Fibroblast of pulmonary artery (primary cell): Measurements from ENCODE around the gene NDUFAF5.
"Not testable (repeated sequence)": the region's sequence is repeated elsewhere in the genome, so short reads cannot be mapped to it uniquely, and the experiment has no call there.

Experiments
- DNase-seq: peaks from one replicate; pipeline ENCODE4 v3.0.0-alpha.2; 2010; ENCODE audit warnings: low read depth
- H3K4me3 ChIP-seq: replicated peaks from 2 replicates; pipeline ENCODE4 v1.5.1; 2011; ENCODE audit warnings: low read depth, mild to moderate bottlenecking, control low read depth, low read length, moderate library complexity
- TF ChIP-seq, protein P1 (sequence below): IDR thresholded peaks from 2 replicates; pipeline ENCODE4 v1.5.1; 2011; ENCODE audit warnings: mild to moderate bottlenecking, control low read depth, low read length, inconsistent platforms; ENCODE audit errors: missing control alignments

Gene NDUFAF5, protein sequence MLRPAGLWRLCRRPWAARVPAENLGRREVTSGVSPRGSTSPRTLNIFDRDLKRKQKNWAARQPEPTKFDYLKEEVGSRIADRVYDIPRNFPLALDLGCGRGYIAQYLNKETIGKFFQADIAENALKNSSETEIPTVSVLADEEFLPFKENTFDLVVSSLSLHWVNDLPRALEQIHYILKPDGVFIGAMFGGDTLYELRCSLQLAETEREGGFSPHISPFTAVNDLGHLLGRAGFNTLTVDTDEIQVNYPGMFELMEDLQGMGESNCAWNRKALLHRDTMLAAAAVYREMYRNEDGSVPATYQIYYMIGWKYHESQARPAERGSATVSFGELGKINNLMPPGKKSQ

DNA sequence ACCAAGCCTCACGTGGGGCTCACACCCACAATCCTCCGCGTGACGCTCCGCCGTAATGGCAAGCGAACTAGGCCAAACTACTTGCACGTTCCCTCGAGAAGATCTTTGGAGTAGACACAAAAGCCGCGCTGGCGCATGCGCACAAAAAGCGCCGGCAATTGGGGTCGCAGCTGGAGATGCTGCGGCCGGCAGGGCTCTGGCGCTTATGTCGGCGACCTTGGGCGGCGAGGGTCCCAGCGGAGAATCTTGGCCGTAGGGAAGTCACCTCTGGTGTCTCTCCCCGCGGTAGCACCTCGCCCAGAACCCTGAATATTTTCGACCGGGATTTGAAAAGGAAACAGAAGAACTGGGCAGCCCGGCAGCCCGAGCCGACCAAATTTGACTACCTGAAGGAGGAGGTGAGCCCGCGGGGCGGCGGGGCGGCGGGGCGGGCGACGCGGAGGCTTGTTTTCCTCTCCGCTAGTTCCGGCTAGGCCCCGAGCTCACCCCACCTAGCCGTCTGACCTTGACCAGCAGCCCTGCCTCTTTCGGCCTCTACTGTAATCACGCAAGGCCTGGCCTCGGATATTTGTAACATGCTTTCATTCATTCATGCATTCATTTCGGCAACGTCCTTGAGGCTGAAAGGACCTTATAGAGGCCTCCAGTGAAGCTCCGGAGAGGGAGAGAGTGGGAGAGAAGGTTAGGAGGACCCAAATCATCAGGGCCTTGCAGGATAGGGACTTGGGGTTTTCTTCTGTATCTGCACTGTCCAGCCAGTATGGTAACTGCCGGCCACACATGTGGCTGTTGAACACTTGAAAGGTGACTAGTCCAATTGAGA, at the start of gene NDUFAF5, which contains the start of gene ESF1:
Gene NDUFAF5 (plus strand): TSS at position 136 of the 823 bp plus-strand sequence. CDS start 41 bp downstream, at position 177.
Gene ESF1 (minus strand): TSS at position 27 of the 823 bp plus-strand sequence. CDS start 1,779 bp downstream, outside the sequence.
- H3K4me3 ChIP-seq: peak within 1 kb of the TSS; percentile 83
- TF ChIP-seq, protein P1, sequence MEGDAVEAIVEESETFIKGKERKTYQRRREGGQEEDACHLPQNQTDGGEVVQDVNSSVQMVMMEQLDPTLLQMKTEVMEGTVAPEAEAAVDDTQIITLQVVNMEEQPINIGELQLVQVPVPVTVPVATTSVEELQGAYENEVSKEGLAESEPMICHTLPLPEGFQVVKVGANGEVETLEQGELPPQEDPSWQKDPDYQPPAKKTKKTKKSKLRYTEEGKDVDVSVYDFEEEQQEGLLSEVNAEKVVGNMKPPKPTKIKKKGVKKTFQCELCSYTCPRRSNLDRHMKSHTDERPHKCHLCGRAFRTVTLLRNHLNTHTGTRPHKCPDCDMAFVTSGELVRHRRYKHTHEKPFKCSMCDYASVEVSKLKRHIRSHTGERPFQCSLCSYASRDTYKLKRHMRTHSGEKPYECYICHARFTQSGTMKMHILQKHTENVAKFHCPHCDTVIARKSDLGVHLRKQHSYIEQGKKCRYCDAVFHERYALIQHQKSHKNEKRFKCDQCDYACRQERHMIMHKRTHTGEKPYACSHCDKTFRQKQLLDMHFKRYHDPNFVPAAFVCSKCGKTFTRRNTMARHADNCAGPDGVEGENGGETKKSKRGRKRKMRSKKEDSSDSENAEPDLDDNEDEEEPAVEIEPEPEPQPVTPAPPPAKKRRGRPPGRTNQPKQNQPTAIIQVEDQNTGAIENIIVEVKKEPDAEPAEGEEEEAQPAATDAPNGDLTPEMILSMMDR: no peak
- DNase-seq: peak; percentile 98

DNA sequence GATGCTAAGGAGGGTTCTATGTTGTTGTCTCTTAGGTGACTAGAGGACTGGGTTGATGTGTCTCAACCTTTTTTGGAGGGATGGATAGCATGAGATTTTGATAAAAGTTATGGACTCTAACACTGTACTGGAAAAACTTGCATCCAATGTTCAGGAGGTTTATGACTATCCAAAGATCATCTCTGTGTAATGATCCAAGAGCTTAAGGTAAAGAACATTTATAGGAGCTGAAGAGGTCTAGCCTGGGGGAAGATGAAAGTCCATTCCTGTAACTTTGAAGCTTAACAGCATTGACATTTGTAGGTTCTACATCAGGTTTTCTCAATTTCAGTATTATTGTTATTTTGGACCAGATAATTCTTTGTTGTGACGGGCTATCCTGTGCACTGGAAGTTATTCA, 49.0 kb upstream of the NDUFAF5 start:
- TF ChIP-seq, protein P1: no peak
- DNase-seq: no peak
- no peak overlapping the region for H3K4me3 ChIP-seq

DNA sequence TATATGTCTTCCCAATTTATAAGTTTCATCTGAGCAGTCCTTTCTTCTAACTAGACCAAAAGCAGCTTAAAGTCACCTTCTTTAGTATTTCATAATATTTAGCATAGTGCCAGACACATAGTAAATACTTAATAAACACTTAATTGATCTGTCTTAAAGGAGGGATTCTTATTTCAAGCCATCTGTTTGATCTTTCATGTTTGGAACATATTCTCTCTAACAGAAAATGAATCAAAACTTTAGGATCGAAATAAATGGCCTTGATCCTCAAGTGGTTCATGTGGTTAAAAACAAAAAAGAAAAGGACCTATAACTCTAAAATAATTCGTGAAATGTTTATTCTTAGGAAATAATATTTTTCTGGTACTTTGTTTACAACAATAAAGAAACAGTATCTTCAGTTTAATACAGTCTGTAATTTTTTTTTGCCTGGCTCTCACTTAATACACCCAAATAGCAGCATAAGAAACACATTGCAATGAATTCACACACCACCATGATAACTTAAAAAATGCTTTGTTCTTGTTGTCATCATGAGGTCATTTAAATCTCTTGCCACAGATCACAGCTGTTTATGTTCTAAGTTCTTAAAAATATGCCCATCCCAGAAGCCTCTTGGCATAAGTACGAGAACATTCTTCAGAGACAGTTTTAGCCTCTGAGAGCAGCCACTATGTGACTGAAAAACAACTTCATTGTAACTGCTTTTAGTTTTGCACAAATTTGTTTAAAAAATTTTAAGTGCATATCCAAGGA, 48.2 kb upstream of the NDUFAF5 start:
- DNase-seq: peak; percentile 91
- H3K4me3 ChIP-seq: no peak overlapping the region
- TF ChIP-seq, protein P1: no peak

DNA sequence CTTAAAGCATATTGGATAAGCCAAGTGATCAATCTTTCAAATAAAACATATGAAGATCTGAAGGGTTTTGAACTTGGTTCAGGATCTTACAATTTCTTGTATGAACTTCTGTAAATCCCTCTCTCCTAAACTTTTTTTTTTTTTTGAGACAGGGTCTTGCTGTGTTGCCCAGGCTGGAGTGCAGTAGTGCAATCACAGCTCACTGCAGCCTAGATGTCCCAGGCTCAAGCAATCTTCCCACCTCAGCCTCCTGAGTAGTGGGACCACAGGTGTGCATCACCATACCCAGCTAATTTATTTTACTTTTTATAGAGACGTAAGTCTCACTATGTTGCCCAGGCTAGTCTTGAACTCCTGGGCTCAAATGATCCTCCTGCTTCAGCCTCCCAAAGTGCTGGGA, 46.6 kb upstream of the NDUFAF5 start:
- not testable (repeated sequence) for H3K4me3 ChIP-seq, DNase-seq

DNA sequence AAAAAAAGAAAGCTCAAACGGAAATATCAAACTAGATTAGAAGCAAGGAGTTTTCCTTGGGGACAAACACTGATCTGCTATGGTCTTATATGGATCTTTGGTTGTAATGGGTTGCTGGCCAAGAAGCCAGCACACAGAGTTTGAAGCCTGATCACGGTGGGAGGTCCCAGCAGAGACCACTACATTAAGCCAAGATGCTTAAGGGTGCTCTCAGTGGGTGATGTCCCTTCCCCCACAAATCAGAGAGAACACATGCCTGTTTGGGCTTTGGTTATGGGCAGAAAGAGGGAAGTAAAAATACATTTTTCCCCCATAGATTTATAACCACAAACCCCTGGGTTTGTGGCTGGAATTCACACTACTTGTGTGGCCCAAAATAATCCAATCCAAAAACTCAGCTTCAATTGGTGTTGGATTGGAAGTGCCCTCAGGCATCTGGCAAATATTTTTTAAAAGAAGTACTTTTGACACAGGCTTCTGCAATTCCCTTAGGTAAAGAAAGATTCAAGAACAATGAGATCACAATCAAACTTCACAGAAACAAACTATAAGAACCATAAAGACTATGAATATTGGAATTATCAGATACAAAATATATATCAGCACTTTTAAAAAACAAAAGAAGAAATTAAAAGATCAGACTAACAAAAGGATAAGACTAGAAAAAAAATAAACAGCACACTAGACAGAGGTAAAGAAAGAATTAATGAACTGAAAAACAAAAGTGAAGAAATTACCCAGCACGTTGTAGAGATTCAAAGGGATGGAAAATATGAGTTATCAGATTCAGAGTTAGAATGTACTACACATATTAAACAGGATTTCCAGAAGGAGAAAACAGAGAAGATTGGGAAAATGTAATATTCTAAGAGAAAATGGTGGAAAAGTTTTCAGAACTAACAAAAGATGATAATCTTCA, 44.8 kb upstream of the NDUFAF5 start:
- H3K4me3 ChIP-seq: no peak overlapping the region
- DNase-seq: peak; percentile 73
- TF ChIP-seq, protein P1: no peak

DNA sequence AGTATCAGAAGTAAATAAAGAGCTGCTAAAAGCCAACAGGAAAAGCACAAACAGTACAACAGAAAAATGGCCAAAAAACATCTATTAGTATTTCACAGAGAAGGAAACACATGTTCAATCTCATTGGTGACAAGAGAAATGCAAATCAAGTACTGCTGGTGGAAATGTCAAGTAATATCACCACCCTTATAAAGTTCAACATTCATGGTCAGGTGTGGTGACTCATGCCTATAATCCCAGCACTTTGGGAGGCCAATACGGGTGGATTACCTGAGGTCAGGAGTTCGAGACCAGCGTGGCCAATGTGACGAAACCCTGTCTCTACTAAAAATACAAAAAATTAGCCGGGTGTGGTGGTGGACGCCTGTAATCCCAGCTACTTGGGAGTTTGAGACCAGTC, 42.9 kb upstream of the NDUFAF5 start:
- no peak for DNase-seq
- TF ChIP-seq, protein P1: no peak
- H3K4me3 ChIP-seq: no peak overlapping the region
